PC-9 (cell line): ENCODE measurements around the gene TRIM23. TPM values are rescaled to one million over a fixed set of nuclear protein-coding genes. Genes with fewer than 3 reads are reported as not detected.

Experiments used
- BruUV-seq: library from RNA; stranded (reverse); fragments of 400-500 nt; replicated peaks from 2 replicates; lab custom pipeline; 2021; lab: Mats Ljungman, UMichigan
- CTCF ChIA-PET: fragments of 300-600 bp; sonication (Branson Sonifier 250); formaldehyde crosslinking; loops from one replicate; lab custom pipeline; 2022; ENCODE audit warnings: antibody characterized with exemption; lab: Charles Lee
- POLR2A ChIA-PET: fragments of 300-600 bp; sonication (Branson Sonifier 250); formaldehyde crosslinking; loops from one replicate; lab custom pipeline; 2022; ENCODE audit warnings: antibody characterized with exemption; ENCODE audit not compliant: unreplicated experiment; lab: Charles Lee
- DNase-seq, 2 experiments: peaks; one replicate each; pipeline versions ENCODE4 v3.0.0 to v3.0.0-alpha.2; 2015 to 2022; ENCODE audit warnings: mixed read lengths in 1 of 2
- H2AFZ ChIP-seq: fragments of 200-600 bp; sonication (generic); 2 replicates; pipeline ENCODE4 v1.8.1; 2017; ENCODE audit warnings: antibody characterized with exemption
- H3F3A ChIP-seq: fragments of 200-600 bp; sonication (generic); 2 replicates; pipeline ENCODE4 v1.8.1; 2017; ENCODE audit warnings: antibody characterized with exemption, mild to moderate bottlenecking, low read depth; ENCODE audit not compliant: insufficient read depth
- H3K27ac ChIP-seq: fragments of 200-600 bp; sonication (generic); 2 replicates; pipeline ENCODE4 v1.6.1; 2016; ENCODE audit warnings: mixed run types
- H3K27me3 ChIP-seq: fragments of 200-600 bp; sonication (generic); 2 replicates; pipeline ENCODE4 v1.6.1; 2016; ENCODE audit warnings: low read depth, mixed run types; ENCODE audit not compliant: insufficient read depth
- H3K36me3 ChIP-seq: fragments of 200-600 bp; sonication (generic); 2 replicates; pipeline ENCODE4 v1.6.1; 2016; ENCODE audit warnings: low read depth, mixed run types
- H3K4me1 ChIP-seq: fragments of 200-600 bp; sonication (generic); replicated peaks from 2 replicates; pipeline ENCODE4 v1.6.1; 2016; ENCODE audit warnings: mixed run types; ENCODE audit not compliant: insufficient read depth
- H3K4me2 ChIP-seq: fragments of 200-600 bp; sonication (generic); 2 replicates; pipeline ENCODE4 v1.6.1; 2017; ENCODE audit warnings: mixed run types
- H3K4me3 ChIP-seq: fragments of 200-600 bp; sonication (generic); 2 replicates; pipeline ENCODE4 v1.6.1; 2016; ENCODE audit warnings: mixed run types
- H3K79me2 ChIP-seq: fragments of 200-600 bp; sonication (generic); 2 replicates; pipeline ENCODE4 v1.6.1; 2017; ENCODE audit warnings: low read depth, mixed run types
- H3K9me2 ChIP-seq: fragments of 200-600 bp; sonication (generic); 2 replicates; pipeline ENCODE4 v1.8.1; 2017; ENCODE audit warnings: mild to moderate bottlenecking; ENCODE audit not compliant: insufficient read depth
- H3K9me3 ChIP-seq: fragments of 200-600 bp; sonication (generic); 2 replicates; pipeline ENCODE4 v1.8.1; 2016; ENCODE audit warnings: low read depth; ENCODE audit not compliant: insufficient read depth
- H4K20me1 ChIP-seq: fragments of 200-600 bp; sonication (generic); 2 replicates; pipeline ENCODE4 v1.8.1; 2017; ENCODE audit not compliant: insufficient read depth
- EZH2 ChIP-seq: fragments of 200-600 bp; sonication (generic); IDR thresholded peaks from 2 replicates; pipeline ENCODE4 v1.8.0; 2017; ENCODE audit warnings: antibody characterized with exemption, low read depth
- intact Hi-C: fragments of 100-400 bp; cut with micrococcal nuclease; formaldehyde crosslinking; loops from one replicate; pipeline ENCODE4 v1.10.0; 2022; ENCODE audit not compliant: unreplicated experiment
- total RNA-seq: library from RNA; stranded (reverse); gene quantifications from 2 replicates; pipeline ENCODE4 v1.2.3, GENCODE V29; 2021
- TF ChIP-seq, protein P1 (sequence below): fragments of 200-600 bp; sonication (generic); conservative IDR thresholded peaks from 2 replicates; pipeline ENCODE4 v1.6.1; 2017; ENCODE audit warnings: mixed run types, antibody characterized with exemption, mild to moderate bottlenecking, moderate library complexity

Gene TRIM23
- total RNA-seq, 1 experiment from 2014 or later: 9.7 TPM

DNA sequence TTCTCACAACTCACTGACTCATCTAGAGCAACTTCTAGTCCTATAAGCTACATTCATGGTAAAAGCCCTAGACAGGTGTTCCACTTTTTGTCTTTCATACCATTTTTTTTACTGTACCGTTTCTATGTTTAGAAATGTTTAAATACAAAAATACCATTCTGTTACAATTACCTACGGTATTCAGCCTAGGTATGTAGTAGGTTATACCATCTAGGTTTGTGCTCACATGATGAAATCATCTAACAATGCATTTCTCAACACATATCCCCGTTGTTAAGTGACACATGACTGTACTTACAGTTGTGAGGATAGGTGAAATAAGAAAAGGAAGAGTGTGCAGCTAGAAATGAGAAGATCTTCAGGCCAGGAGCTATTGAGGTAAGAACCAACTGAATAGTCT lies 67.4 kb downstream of the TRIM23 start:
- Histone ChIP-seq H3K4me2 (no peak overlapping the region), H3K27me3 (no peaks in the 10 kb centered on the region), H3K79me2 (peaks cover 7% of the 10 kb centered on the region; the same call in 1 of the 2 replicates), H2AFZ (no peak overlapping the region), H3K4me3 (no peak overlapping the region), H4K20me1 (0 out of 2 replicates have a peak, but pooled peaks cover 3% of the 10 kb centered on the region), H3K4me1 (peaks cover 5% of the 10 kb centered on the region), H3K36me3 (no peaks in the 10 kb centered on the region), H3K9me3 (no peaks in the 10 kb centered on the region), H3K9me2 (no peaks in the 10 kb centered on the region), H3K27ac (no peak overlapping the region), H3F3A (no peaks in the 10 kb centered on the region)
- ChIA-PET POLR2A (no interaction called here), CTCF (no interaction called here)
- intact Hi-C loops: no loop called here
- TF ChIP-seq, protein P1, sequence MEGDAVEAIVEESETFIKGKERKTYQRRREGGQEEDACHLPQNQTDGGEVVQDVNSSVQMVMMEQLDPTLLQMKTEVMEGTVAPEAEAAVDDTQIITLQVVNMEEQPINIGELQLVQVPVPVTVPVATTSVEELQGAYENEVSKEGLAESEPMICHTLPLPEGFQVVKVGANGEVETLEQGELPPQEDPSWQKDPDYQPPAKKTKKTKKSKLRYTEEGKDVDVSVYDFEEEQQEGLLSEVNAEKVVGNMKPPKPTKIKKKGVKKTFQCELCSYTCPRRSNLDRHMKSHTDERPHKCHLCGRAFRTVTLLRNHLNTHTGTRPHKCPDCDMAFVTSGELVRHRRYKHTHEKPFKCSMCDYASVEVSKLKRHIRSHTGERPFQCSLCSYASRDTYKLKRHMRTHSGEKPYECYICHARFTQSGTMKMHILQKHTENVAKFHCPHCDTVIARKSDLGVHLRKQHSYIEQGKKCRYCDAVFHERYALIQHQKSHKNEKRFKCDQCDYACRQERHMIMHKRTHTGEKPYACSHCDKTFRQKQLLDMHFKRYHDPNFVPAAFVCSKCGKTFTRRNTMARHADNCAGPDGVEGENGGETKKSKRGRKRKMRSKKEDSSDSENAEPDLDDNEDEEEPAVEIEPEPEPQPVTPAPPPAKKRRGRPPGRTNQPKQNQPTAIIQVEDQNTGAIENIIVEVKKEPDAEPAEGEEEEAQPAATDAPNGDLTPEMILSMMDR: no peak
- TF ChIP-seq EZH2: no peak
- BruUV-seq: no TSS peak
- no peak for DNase-seq

DNA sequence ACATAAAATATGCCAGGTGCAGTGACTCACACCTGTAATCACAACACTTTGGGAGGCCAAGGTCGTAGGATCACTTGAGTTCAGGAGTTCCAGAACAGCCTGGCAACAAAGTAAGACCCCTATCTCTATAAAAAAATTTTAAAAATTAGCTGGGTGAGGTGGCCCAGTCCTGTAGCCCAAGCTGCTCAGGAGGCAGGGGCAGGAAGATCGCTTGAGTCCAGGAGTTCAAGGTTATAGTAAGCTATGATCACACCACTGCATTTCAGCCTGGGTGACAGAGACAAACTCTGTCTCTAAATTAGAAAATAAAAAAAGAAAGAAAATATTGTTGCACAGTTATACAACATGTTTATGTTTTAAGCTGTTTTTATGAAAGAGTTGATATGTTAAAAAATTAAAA lies 68.0 kb downstream of the TRIM23 start:
- H3K79me2 ChIP-seq: peaks cover 1% of the 10 kb centered on the region; the same call in 1 of the 2 replicates
- H3K4me3 ChIP-seq: no peak overlapping the region

DNA sequence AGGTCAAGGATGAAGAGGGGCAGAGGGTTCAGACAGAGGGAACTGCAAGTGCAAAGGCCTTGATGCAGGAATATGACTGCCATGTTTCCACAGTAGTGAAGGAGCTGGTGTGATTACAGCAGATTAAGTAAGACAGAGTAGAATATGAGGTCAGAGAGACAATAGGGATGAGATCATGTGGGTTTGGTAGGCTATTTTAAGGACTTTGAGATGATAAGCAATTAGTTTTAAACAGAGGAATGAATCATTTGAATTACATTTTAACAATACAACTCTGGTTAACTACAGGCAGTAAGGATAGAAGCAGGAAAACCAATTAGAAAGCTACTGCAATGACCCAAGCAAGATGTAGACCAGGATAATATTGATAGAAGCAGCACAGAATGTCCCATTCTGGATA lies 68.8 kb downstream of the TRIM23 start:
- no peaks in the 10 kb centered on the region for H3K9me3 ChIP-seq
- no peak for DNase-seq
- intact Hi-C loops: no loop called here
- no peak overlapping the region for H2AFZ ChIP-seq
- ChIA-PET CTCF (no interaction called here), POLR2A (no interaction called here)
- H3K4me1 ChIP-seq: no peaks in the 10 kb centered on the region
- H4K20me1 ChIP-seq: 0 out of 2 replicates have a peak, but pooled peaks cover 3% of the 10 kb centered on the region
- H3K9me2 ChIP-seq: no peaks in the 10 kb centered on the region
- no peak overlapping the region for H3K4me3 ChIP-seq
- no peaks in the 10 kb centered on the region for H3K27me3 ChIP-seq
- no peak overlapping the region for H3K4me2 ChIP-seq
- TF ChIP-seq, protein P1: no peak
- no peak for TF ChIP-seq EZH2
- H3K79me2 ChIP-seq: no peaks in the 10 kb centered on the region
- no peaks in the 10 kb centered on the region for H3K36me3 ChIP-seq
- no peaks in the 10 kb centered on the region for H3F3A ChIP-seq
- BruUV-seq: no TSS peak
- no peak overlapping the region for H3K27ac ChIP-seq

More for the DNA sequence above, 68.0 kb downstream of the TRIM23 start:
- no peak for TF ChIP-seq EZH2
- Histone ChIP-seq H3K4me1 (no peaks in the 10 kb centered on the region), H3K9me3 (no peaks in the 10 kb centered on the region), H3K9me2 (no peaks in the 10 kb centered on the region), H3K27ac (no peak overlapping the region), H3K36me3 (no peaks in the 10 kb centered on the region), H4K20me1 (0 out of 2 replicates have a peak, but pooled peaks cover 3% of the 10 kb centered on the region), H3K4me2 (no peak overlapping the region), H3F3A (no peaks in the 10 kb centered on the region), H3K27me3 (no peaks in the 10 kb centered on the region), H2AFZ (no peak overlapping the region)
- intact Hi-C loops: no loop called here
- ChIA-PET POLR2A (no interaction called here), CTCF (no interaction called here)
- DNase-seq: no peak
- no TSS peak for BruUV-seq

DNA sequence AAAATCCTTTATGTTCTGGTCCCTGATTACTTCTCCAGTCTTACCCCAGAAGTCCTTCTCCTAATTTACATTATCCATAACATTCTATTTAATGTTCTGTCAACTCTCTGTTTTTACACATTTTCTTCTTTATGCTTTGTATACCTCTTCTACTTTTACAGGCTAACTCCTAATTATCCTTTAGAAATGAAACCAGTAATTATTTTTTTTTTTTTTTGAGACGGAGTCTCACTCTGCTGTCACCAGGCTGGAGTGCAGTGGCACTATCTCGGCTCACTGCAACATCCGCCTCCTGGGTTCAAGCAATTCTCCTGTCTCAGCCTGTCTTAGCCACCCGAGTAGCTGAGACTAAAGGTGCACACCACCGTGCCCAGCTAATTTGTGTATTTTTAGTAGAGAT lies 70.2 kb downstream of the TRIM23 start:
- no peak for DNase-seq
- no peaks in the 10 kb centered on the region for H3K9me3 ChIP-seq
- no TSS peak for BruUV-seq
- H3K79me2 ChIP-seq: no peaks in the 10 kb centered on the region
- 0 out of 2 replicates have a peak, but pooled peaks cover 3% of the 10 kb centered on the region for H4K20me1 ChIP-seq
- TF ChIP-seq, protein P1: no peak
- no peak for TF ChIP-seq EZH2
- H3K4me3 ChIP-seq: no peak overlapping the region
- H3K9me2 ChIP-seq: no peaks in the 10 kb centered on the region
- POLR2A ChIA-PET: no interaction called here
- H2AFZ ChIP-seq: no peak overlapping the region
- no peaks in the 10 kb centered on the region for H3K27me3 ChIP-seq
- H3K36me3 ChIP-seq: no peaks in the 10 kb centered on the region
- no peaks in the 10 kb centered on the region for H3F3A ChIP-seq
- H3K4me2 ChIP-seq: no peak overlapping the region
- H3K4me1 ChIP-seq: no peaks in the 10 kb centered on the region
- H3K27ac ChIP-seq: no peak overlapping the region
- intact Hi-C loops: no loop called here
- CTCF ChIA-PET: no interaction called here
